SK-N-SH treated with all-trans-retinoic acid at 6 μM for 48 hours (cell line): ENCODE results near the gene PGAP6.

Experiments used
- ATAC-seq: fragments of 200-7000 bp; cut with Tn5 transposase; 3 replicates; pipeline ENCODE4 v1.9.1; 2020; ENCODE audit warnings: mild to moderate bottlenecking, moderate library complexity
- BACH2 ChIP-seq: fragments of 250-450 bp; sonication (Bioruptor Pico); IDR thresholded peaks from 2 replicates; pipeline ENCODE4 v1.9.0; 2021; ENCODE audit warnings: mild to moderate bottlenecking, borderline replicate concordance
- CSDC2 ChIP-seq: fragments of 250-450 bp; sonication (Bioruptor Pico); IDR thresholded peaks from 2 replicates; pipeline ENCODE4 v1.5.0; 2020; ENCODE audit warnings: mild to moderate bottlenecking, moderate library complexity
- CSRNP3 ChIP-seq: fragments of 250-450 bp; sonication (Bioruptor Pico); IDR thresholded peaks from 2 replicates; pipeline ENCODE4 v1.5.1; 2021; ENCODE audit warnings: mild to moderate bottlenecking, moderate library complexity
- ESRRG ChIP-seq: fragments of 250-450 bp; sonication (Bioruptor Pico); IDR thresholded peaks from 2 replicates; pipeline ENCODE4 v1.6.1; 2021; ENCODE audit warnings: mild to moderate bottlenecking
- GLIS3 ChIP-seq: fragments of 250-450 bp; sonication (Bioruptor Pico); IDR thresholded peaks from 2 replicates; pipeline ENCODE4 v1.5.0; 2020; ENCODE audit warnings: mild to moderate bottlenecking, moderate library complexity
- ISL1 ChIP-seq: fragments of 250-450 bp; sonication (Bioruptor Pico); IDR thresholded peaks from 2 replicates; pipeline ENCODE4 v2.1.2; 2022; ENCODE audit warnings: mild to moderate bottlenecking, moderate library complexity
- OSR1 ChIP-seq: fragments of 250-450 bp; sonication (Bioruptor Pico); IDR thresholded peaks from 2 replicates; pipeline ENCODE4 v1.8.0; 2022; ENCODE audit warnings: moderate library complexity, mild to moderate bottlenecking, inconsistent platforms
- PATZ1 ChIP-seq: fragments of 250-450 bp; sonication (Bioruptor Pico); IDR thresholded peaks from 2 replicates; pipeline ENCODE4 v1.8.0; 2020; ENCODE audit warnings: mild to moderate bottlenecking, moderate library complexity, borderline replicate concordance
- PPARA ChIP-seq: fragments of 250-450 bp; sonication (Bioruptor Pico); IDR thresholded peaks from 2 replicates; pipeline ENCODE4 v1.5.0; 2020; ENCODE audit warnings: mild to moderate bottlenecking, borderline replicate concordance
- RARB ChIP-seq: fragments of 250-450 bp; sonication (Bioruptor Pico); IDR thresholded peaks from 2 replicates; pipeline ENCODE4 v1.8.0; 2021; ENCODE audit warnings: mild to moderate bottlenecking, moderate library complexity
- TOX ChIP-seq: fragments of 250-450 bp; sonication (Bioruptor Pico); IDR thresholded peaks from 2 replicates; pipeline ENCODE4 v1.8.0; 2021; ENCODE audit warnings: mild to moderate bottlenecking, moderate library complexity, borderline replicate concordance
- ZC3H10 ChIP-seq: fragments of 250-450 bp; sonication (Bioruptor Pico); IDR thresholded peaks from 2 replicates; pipeline ENCODE4 v1.5.1; 2021; ENCODE audit warnings: mild to moderate bottlenecking, moderate library complexity
- ZNF70 ChIP-seq: fragments of 450-650 bp; formaldehyde crosslinking; IDR thresholded peaks from 2 replicates; pipeline ENCODE4 v1.5.0; 2020; ENCODE audit warnings: mild to moderate bottlenecking, moderate library complexity
- ZNF8 ChIP-seq: fragments of 450-650 bp; formaldehyde crosslinking; IDR thresholded peaks from 2 replicates; pipeline ENCODE4 v1.5.0; 2020; ENCODE audit warnings: mild to moderate bottlenecking, moderate library complexity
- TF ChIP-seq, protein P1 (sequence below): fragments of 250-450 bp; sonication (Bioruptor Pico); IDR thresholded peaks from 2 replicates; pipeline ENCODE4 v1.8.0; 2021; ENCODE audit warnings: low read depth, mild to moderate bottlenecking, moderate library complexity, borderline replicate concordance
- TF ChIP-seq, protein P2 (sequence below): fragments of 250-450 bp; sonication (Bioruptor Pico); IDR thresholded peaks from 2 replicates; pipeline ENCODE4 v1.5.0; 2020; ENCODE audit warnings: mild to moderate bottlenecking, moderate library complexity

PGAP6 gene

GRCh38 chr16:367333-367903 is 14.4 kb downstream of the PGAP6 start:
- TF ChIP-seq GLIS3: no peak
- TF ChIP-seq ESRRG: no peak
- TF ChIP-seq TOX (CRISPR knock-in tag): no peak
- TF ChIP-seq CSDC2: no peak
- TF ChIP-seq, protein P1, sequence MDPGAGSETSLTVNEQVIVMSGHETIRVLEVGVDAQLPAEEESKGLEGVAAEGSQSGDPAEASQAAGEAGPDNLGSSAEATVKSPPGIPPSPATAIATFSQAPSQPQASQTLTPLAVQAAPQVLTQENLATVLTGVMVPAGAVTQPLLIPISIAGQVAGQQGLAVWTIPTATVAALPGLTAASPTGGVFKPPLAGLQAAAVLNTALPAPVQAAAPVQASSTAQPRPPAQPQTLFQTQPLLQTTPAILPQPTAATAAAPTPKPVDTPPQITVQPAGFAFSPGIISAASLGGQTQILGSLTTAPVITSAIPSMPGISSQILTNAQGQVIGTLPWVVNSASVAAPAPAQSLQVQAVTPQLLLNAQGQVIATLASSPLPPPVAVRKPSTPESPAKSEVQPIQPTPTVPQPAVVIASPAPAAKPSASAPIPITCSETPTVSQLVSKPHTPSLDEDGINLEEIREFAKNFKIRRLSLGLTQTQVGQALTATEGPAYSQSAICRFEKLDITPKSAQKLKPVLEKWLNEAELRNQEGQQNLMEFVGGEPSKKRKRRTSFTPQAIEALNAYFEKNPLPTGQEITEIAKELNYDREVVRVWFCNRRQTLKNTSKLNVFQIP (CRISPR knock-in tag): no peak
- TF ChIP-seq RARB (CRISPR knock-in tag): no peak
- no peak for TF ChIP-seq ZNF70 (CRISPR knock-in tag)
- TF ChIP-seq ISL1 (CRISPR knock-in tag): no peak
- no peak for TF ChIP-seq CSRNP3
- no peak for TF ChIP-seq ZNF8
- no peak for TF ChIP-seq PATZ1
- no peak for ATAC-seq

DNA sequence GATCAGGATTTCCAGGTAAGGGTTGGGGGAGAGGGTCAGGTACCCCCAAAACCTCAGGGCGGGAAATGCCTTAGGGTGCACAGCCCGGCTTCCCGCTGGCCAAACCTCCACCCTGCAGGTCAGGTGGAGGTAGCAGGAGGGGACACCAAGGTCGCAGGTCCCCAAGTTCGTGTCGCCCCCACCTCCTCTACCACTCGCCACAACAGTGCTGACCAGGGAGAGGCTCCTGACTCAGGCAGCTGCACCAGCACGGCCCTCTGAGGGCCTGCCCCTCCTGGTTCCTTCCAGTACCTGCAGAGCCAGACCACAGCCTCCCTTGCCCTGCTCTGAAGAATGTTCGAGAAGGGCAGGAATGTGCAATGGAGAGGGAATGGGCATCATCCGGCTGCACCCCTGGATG is 15.3 kb downstream of the PGAP6 start:
- no peak for ATAC-seq
- no peak for TF ChIP-seq TOX (CRISPR knock-in tag)
- no peak for TF ChIP-seq ZNF70 (CRISPR knock-in tag)
- no peak for TF ChIP-seq ISL1 (CRISPR knock-in tag)
- TF ChIP-seq PPARA (CRISPR knock-in tag): no peak
- TF ChIP-seq PATZ1: no peak
- no peak for TF ChIP-seq RARB (CRISPR knock-in tag)
- TF ChIP-seq ESRRG: no peak
- TF ChIP-seq CSRNP3: no peak

- TF ChIP-seq GLIS3 (no peak), ZC3H10 (CRISPR knock-in tag) (no peak), BACH2 (CRISPR knock-in tag) (no peak), OSR1 (CRISPR knock-in tag) (no peak)
- TF ChIP-seq, protein P2, sequence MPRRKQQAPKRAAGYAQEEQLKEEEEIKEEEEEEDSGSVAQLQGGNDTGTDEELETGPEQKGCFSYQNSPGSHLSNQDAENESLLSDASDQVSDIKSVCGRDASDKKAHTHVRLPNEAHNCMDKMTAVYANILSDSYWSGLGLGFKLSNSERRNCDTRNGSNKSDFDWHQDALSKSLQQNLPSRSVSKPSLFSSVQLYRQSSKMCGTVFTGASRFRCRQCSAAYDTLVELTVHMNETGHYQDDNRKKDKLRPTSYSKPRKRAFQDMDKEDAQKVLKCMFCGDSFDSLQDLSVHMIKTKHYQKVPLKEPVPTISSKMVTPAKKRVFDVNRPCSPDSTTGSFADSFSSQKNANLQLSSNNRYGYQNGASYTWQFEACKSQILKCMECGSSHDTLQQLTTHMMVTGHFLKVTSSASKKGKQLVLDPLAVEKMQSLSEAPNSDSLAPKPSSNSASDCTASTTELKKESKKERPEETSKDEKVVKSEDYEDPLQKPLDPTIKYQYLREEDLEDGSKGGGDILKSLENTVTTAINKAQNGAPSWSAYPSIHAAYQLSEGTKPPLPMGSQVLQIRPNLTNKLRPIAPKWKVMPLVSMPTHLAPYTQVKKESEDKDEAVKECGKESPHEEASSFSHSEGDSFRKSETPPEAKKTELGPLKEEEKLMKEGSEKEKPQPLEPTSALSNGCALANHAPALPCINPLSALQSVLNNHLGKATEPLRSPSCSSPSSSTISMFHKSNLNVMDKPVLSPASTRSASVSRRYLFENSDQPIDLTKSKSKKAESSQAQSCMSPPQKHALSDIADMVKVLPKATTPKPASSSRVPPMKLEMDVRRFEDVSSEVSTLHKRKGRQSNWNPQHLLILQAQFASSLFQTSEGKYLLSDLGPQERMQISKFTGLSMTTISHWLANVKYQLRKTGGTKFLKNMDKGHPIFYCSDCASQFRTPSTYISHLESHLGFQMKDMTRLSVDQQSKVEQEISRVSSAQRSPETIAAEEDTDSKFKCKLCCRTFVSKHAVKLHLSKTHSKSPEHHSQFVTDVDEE (CRISPR knock-in tag): no peak
- no peak for ATAC-seq
Observed at GRCh38 chr16:364595-365491, 16.9 kb downstream of the PGAP6 start.
